ENCODE results near the gene FSD1L.

DNA sequence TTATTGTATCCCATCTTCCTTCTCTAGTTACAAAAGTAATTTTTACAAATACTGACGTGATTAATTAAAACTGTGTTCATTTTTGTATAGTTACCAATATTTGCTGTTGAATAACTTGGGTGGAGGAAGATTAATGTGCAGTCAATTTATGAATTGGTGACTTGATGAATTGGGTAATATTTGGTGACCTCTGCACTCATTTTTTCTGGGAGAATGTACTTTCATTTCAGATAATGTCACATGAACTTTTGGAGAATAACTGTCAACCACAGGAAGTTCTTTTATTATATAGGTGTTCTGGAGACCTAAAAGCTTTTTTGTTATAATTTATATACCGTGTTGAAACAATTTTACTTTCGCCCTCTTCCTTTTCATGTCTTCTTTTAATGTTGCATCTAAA lies 83.7 kb downstream of the FSD1L start:
- TF ChIP-seq, protein P1, sequence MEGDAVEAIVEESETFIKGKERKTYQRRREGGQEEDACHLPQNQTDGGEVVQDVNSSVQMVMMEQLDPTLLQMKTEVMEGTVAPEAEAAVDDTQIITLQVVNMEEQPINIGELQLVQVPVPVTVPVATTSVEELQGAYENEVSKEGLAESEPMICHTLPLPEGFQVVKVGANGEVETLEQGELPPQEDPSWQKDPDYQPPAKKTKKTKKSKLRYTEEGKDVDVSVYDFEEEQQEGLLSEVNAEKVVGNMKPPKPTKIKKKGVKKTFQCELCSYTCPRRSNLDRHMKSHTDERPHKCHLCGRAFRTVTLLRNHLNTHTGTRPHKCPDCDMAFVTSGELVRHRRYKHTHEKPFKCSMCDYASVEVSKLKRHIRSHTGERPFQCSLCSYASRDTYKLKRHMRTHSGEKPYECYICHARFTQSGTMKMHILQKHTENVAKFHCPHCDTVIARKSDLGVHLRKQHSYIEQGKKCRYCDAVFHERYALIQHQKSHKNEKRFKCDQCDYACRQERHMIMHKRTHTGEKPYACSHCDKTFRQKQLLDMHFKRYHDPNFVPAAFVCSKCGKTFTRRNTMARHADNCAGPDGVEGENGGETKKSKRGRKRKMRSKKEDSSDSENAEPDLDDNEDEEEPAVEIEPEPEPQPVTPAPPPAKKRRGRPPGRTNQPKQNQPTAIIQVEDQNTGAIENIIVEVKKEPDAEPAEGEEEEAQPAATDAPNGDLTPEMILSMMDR (IDR thresholded peaks at IDR 0.05): no peak
- TF ChIP-seq POLR2A (IDR thresholded peaks at IDR 0.05): no peak
